Activated naive CD8-positive, alpha-beta T cell treated with anti-CD3 and anti-CD28 coated beads, Interleukin-2, amount 10 ng/mL, durations not matched to agents 7 days and 5 days (primary cell): ENCODE data around the gene RERE. TPM values are rescaled to one million over a fixed set of nuclear protein-coding genes. Genes with fewer than 3 reads are reported as not detected.
A peak's percentile ranks its signal among the peaks of the same experiment; 100 is the strongest.

Source experiments
- ATAC-seq: fragments of 150-1000 bp; cut with Tn5 transposase; one replicate; pipeline ENCODE4 v1.10.0; 2021; ENCODE audit warnings: low read depth, moderate library complexity
- POLR2A ChIA-PET: fragments of 350-600 bp; sonication (Branson Sonifier 250); formaldehyde crosslinking; loops from one replicate; lab custom pipeline; 2021; ENCODE audit warnings: antibody characterized with exemption; lab: Charles Lee
- DNase-seq: peaks from one replicate; pipeline ENCODE4 v3.0.0; 2021
- H3K27ac Mint-ChIP-seq: one replicate; pipeline ENCODE4 v1.8.0; 2022; ENCODE audit warnings: mild to moderate bottlenecking, mixed read lengths
- H3K27me3 Mint-ChIP-seq: one replicate; pipeline ENCODE4 v1.8.0; 2022; ENCODE audit warnings: mild to moderate bottlenecking, moderate library complexity, mixed read lengths
- H3K36me3 Mint-ChIP-seq: one replicate; pipeline ENCODE4 v1.8.0; 2021; ENCODE audit warnings: mild to moderate bottlenecking, mixed read lengths
- H3K4me1 Mint-ChIP-seq: one replicate; pipeline ENCODE4 v1.8.0; 2021; ENCODE audit warnings: mixed read lengths
- H3K4me3 Mint-ChIP-seq: one replicate; pipeline ENCODE4 v1.8.0; 2022; ENCODE audit warnings: mild to moderate bottlenecking, moderate library complexity, mixed read lengths
- H3K9me3 Mint-ChIP-seq: one replicate; pipeline ENCODE4 v1.8.0; 2021; ENCODE audit warnings: mixed read lengths
- total RNA-seq, 2 experiments: library from RNA; stranded (reverse); gene quantifications; one replicate each; pipeline ENCODE4 v1.2.3, GENCODE V29; 2021

RERE gene
- total RNA-seq, 2 experiments from 2014 or later: 64.4 to 68.7 TPM

GRCh38 chr1:8373581-8374241 lies 443.7 kb downstream of the RERE start:
- ATAC-seq (no peak), DNase-seq (no peak)
- H3K4me3 Mint-ChIP-seq: no peak overlapping the region
- peaks cover 5% of the 10 kb centered on the region for H3K36me3 Mint-ChIP-seq
- no peaks in the 10 kb centered on the region for H3K9me3 Mint-ChIP-seq
- H3K27ac Mint-ChIP-seq: no peak overlapping the region
- H3K27me3 Mint-ChIP-seq: no peaks in the 10 kb centered on the region
- peaks cover 20% of the 10 kb centered on the region for H3K4me1 Mint-ChIP-seq
- POLR2A ChIA-PET: interaction anchor here (1.4 kb wide), 1 partner anchor 10 kb away, joined by 3 read pairs; no protein-coding TSS in a partner anchor

- Mint-ChIP-seq H3K4me1 (peaks cover 18% of the 10 kb centered on the region), H3K27me3 (no peaks in the 10 kb centered on the region), H3K27ac (no peak overlapping the region), H3K36me3 (peaks cover 5% of the 10 kb centered on the region), H3K9me3 (no peaks in the 10 kb centered on the region), H3K4me3 (no peak overlapping the region)
- POLR2A ChIA-PET: interaction anchor here (1.4 kb wide), 1 partner anchor 9 kb away, joined by 3 read pairs; no protein-coding TSS in a partner anchor
- ATAC-seq: no peak
- no peak for DNase-seq
Measured at GRCh38 chr1:8373125-8373524, 444.3 kb downstream of the RERE start.

GRCh38 chr1:8371372-8371991 lies 446.0 kb downstream of the RERE start:
- Mint-ChIP-seq H3K36me3 (no peaks in the 10 kb centered on the region), H3K4me1 (peaks cover 15% of the 10 kb centered on the region), H3K4me3 (no peak overlapping the region), H3K27me3 (no peaks in the 10 kb centered on the region), H3K9me3 (no peaks in the 10 kb centered on the region), H3K27ac (no peak overlapping the region)
- no peak for ATAC-seq
- no peak for DNase-seq
- POLR2A ChIA-PET: no interaction called here

GRCh38 chr1:8370905-8371315 lies 446.5 kb downstream of the RERE start:
- DNase-seq (no peak), ATAC-seq (no peak)
- H3K4me1 Mint-ChIP-seq: peaks cover 16% of the 10 kb centered on the region
- H3K27me3 Mint-ChIP-seq: no peaks in the 10 kb centered on the region
- H3K9me3 Mint-ChIP-seq: no peaks in the 10 kb centered on the region
- H3K27ac Mint-ChIP-seq: peak overlapping the region; percentile 40
- POLR2A ChIA-PET: no interaction called here
- H3K36me3 Mint-ChIP-seq: no peaks in the 10 kb centered on the region
- H3K4me3 Mint-ChIP-seq: no peak overlapping the region

- no peak for DNase-seq
- no peaks in the 10 kb centered on the region for H3K27me3 Mint-ChIP-seq
- no peak overlapping the region for H3K4me3 Mint-ChIP-seq
- POLR2A ChIA-PET: no interaction called here
- no peak for ATAC-seq
- H3K9me3 Mint-ChIP-seq: no peaks in the 10 kb centered on the region
- peaks cover 1% of the 10 kb centered on the region for H3K36me3 Mint-ChIP-seq
- H3K27ac Mint-ChIP-seq: no peak overlapping the region
- peaks cover 15% of the 10 kb centered on the region for H3K4me1 Mint-ChIP-seq
Measured at GRCh38 chr1:8370046-8370881, 447.2 kb downstream of the RERE start.

- H3K4me1 Mint-ChIP-seq: peaks cover 9% of the 10 kb centered on the region
- H3K4me3 Mint-ChIP-seq: no peak overlapping the region
- peaks cover 1% of the 10 kb centered on the region for H3K36me3 Mint-ChIP-seq
- ATAC-seq: no peak
- DNase-seq: no peak
- no peak overlapping the region for H3K27ac Mint-ChIP-seq
- no peaks in the 10 kb centered on the region for H3K27me3 Mint-ChIP-seq
- no peaks in the 10 kb centered on the region for H3K9me3 Mint-ChIP-seq
- POLR2A ChIA-PET: no interaction called here
Measured at GRCh38 chr1:8368956-8369639, 448.3 kb downstream of the RERE start.

GRCh38 chr1:8367571-8368194 lies 449.8 kb downstream of the RERE start:
- peaks cover 3% of the 10 kb centered on the region for H3K36me3 Mint-ChIP-seq
- POLR2A ChIA-PET: no interaction called here
- ATAC-seq (no peak), DNase-seq (no peak)
- no peaks in the 10 kb centered on the region for H3K9me3 Mint-ChIP-seq
- H3K4me3 Mint-ChIP-seq: no peak overlapping the region
- no peak overlapping the region for H3K27ac Mint-ChIP-seq
- peaks cover 9% of the 10 kb centered on the region for H3K4me1 Mint-ChIP-seq
- H3K27me3 Mint-ChIP-seq: no peaks in the 10 kb centered on the region

- ATAC-seq: no peak
- DNase-seq: no peak
- no peaks in the 10 kb centered on the region for H3K9me3 Mint-ChIP-seq
- no peak overlapping the region for H3K4me3 Mint-ChIP-seq
- H3K36me3 Mint-ChIP-seq: peaks cover 3% of the 10 kb centered on the region
- no peaks in the 10 kb centered on the region for H3K27me3 Mint-ChIP-seq
- POLR2A ChIA-PET: interaction anchor here (0.7 kb wide), 1 partner anchor 58 kb away, joined by 8 read pairs; no protein-coding TSS in a partner anchor
- H3K4me1 Mint-ChIP-seq: peaks cover 7% of the 10 kb centered on the region
- no peak overlapping the region for H3K27ac Mint-ChIP-seq
Measured at GRCh38 chr1:8365661-8366362, 451.6 kb downstream of the RERE start.

GRCh38 chr1:8364528-8365442 lies 452.7 kb downstream of the RERE start:
- ATAC-seq: no peak
- no peaks in the 10 kb centered on the region for H3K9me3 Mint-ChIP-seq
- peaks cover 7% of the 10 kb centered on the region for H3K4me1 Mint-ChIP-seq
- POLR2A ChIA-PET: interaction anchor here (1.6 kb wide), 1 partner anchor 9 kb away, joined by 3 read pairs; no protein-coding TSS in a partner anchor
- peaks cover 3% of the 10 kb centered on the region for H3K36me3 Mint-ChIP-seq
- no peaks in the 10 kb centered on the region for H3K27me3 Mint-ChIP-seq
- no peak overlapping the region for H3K27ac Mint-ChIP-seq
- H3K4me3 Mint-ChIP-seq: no peak overlapping the region
- DNase-seq: no peak

- DNase-seq: no peak
- peaks cover 3% of the 10 kb centered on the region for H3K36me3 Mint-ChIP-seq
- no peaks in the 10 kb centered on the region for H3K9me3 Mint-ChIP-seq
- POLR2A ChIA-PET: interaction anchor here (0.5 to 1.6 kb wide), 2 partner anchors 10 to 402 kb away, joined by 3 read pairs; partner anchors contain the start of gene PARK7
- no peak overlapping the region for H3K4me3 Mint-ChIP-seq
- H3K27ac Mint-ChIP-seq: no peak overlapping the region
- no peaks in the 10 kb centered on the region for H3K27me3 Mint-ChIP-seq
- H3K4me1 Mint-ChIP-seq: peaks cover 6% of the 10 kb centered on the region
- ATAC-seq: no peak
Measured at GRCh38 chr1:8363767-8364301, 453.6 kb downstream of the RERE start.

GRCh38 chr1:8363186-8363766 lies 454.2 kb downstream of the RERE start:
- H3K36me3 Mint-ChIP-seq: peaks cover 3% of the 10 kb centered on the region
- H3K4me3 Mint-ChIP-seq: no peak overlapping the region
- peaks cover 6% of the 10 kb centered on the region for H3K4me1 Mint-ChIP-seq
- DNase-seq: no peak
- POLR2A ChIA-PET: interaction anchor here (0.5 to 1.6 kb wide), 2 partner anchors 10 to 402 kb away, joined by 3 read pairs; partner anchors contain the start of gene PARK7
- no peaks in the 10 kb centered on the region for H3K9me3 Mint-ChIP-seq
- no peaks in the 10 kb centered on the region for H3K27me3 Mint-ChIP-seq
- H3K27ac Mint-ChIP-seq: peak overlapping the region; percentile 60
- ATAC-seq: no peak
